ENCODE results near the gene PLTP.
"Not testable (repeated sequence)": the region's sequence is repeated elsewhere in the genome, so short reads cannot be mapped to it uniquely, and the experiment has no call there.

PLTP gene

GRCh38 chr20:45911486-45912343 is at the start of gene PLTP:
Gene PLTP, minus strand, starts transcription at chr20:45912155. Its CDS starts 703 bp downstream, at chr20:45911452.
- peak; percentile 41 for DNase-seq

GRCh38 chr20:45959956-45960630 is 48.1 kb upstream of the PLTP start:
- no peak for DNase-seq

- no peak for DNase-seq
Measured at GRCh38 chr20:45959126-45959525, 47.2 kb upstream of the PLTP start.

- no peak for DNase-seq
Measured at GRCh38 chr20:45958593-45958992, 46.6 kb upstream of the PLTP start.

GRCh38 chr20:45957021-45957941 is 45.3 kb upstream of the PLTP start:
- DNase-seq, result no peak

- not testable (repeated sequence) for DNase-seq
Measured at GRCh38 chr20:45956326-45956725, 44.4 kb upstream of the PLTP start.

- no peak for DNase-seq
Measured at GRCh38 chr20:45953672-45954071, 41.7 kb upstream of the PLTP start.

GRCh38 chr20:45952861-45953260 is 40.9 kb upstream of the PLTP start:
- DNase-seq, result no peak

GRCh38 chr20:45951925-45952834 is 40.2 kb upstream of the PLTP start:
- no peak for DNase-seq

- no peak for DNase-seq
Measured at GRCh38 chr20:45950330-45950646, 38.3 kb upstream of the PLTP start.

GRCh38 chr20:45949542-45950329 is 37.8 kb upstream of the PLTP start:
- no peak for DNase-seq

- DNase-seq, result no peak
Measured at GRCh38 chr20:45948742-45949541, 37.0 kb upstream of the PLTP start.

GRCh38 chr20:45948261-45948733 is 36.3 kb upstream of the PLTP start:
- no peak for DNase-seq

- no peak for DNase-seq
Measured at GRCh38 chr20:45947110-45947866, 35.3 kb upstream of the PLTP start.

GRCh38 chr20:45946149-45946970 is 34.4 kb upstream of the PLTP start:
- no peak for DNase-seq

GRCh38 chr20:45945678-45946148 is 33.8 kb upstream of the PLTP start:
- no peak for DNase-seq

- DNase-seq, result no peak
Measured at GRCh38 chr20:45944965-45945677, 33.2 kb upstream of the PLTP start.
